Bronchus fibroblast of lung (primary cell): ENCODE data around the gene C10orf67. TPM values are rescaled to one million over a fixed set of nuclear protein-coding genes. Genes with fewer than 3 reads are reported as not detected.

Experiments used
- total RNA-seq: library from RNA; depleted of rRNA; stranded (reverse); fragments of >200 nt; gene quantifications from 2 replicates; pipeline ENCODE4 v1.2.3, GENCODE V29; 2015

C10orf67 gene
- total RNA-seq = under 0.01 TPM in 1 of 2 replicates, not detected in the other

GRCh38 chr10:23344241-23344841, at the start of gene C10orf67:
Gene C10orf67 (minus strand): TSS chr10:23344797. CDS start chr10:23344774, 23 bp downstream.

GRCh38 chr10:23191764-23192711, 152.6 kb downstream of the C10orf67 start, which contains the start of gene PTF1A:
Gene PTF1A (plus strand): TSS chr10:23192312. CDS start chr10:23192531, 219 bp downstream.

Other genes starting within 250 kb of the C10orf67 start
- 21.3 and 23.5 TPM in 2 replicates for gene MSRB2, start 249.2 kb downstream of the C10orf67 start, total RNA-seq
- not detected in 2 replicates for gene PTF1A, start 152.5 kb downstream of the C10orf67 start, total RNA-seq
- gene OTUD1, start 94.3 kb upstream of the C10orf67 start, total RNA-seq = 1.8 and 2.4 TPM in 2 replicates